DOHH2 (cell line): Measurements from ENCODE around the gene GFAP.

ENCODE experiments used
- H3F3A ChIP-seq: fragments of 200-600 bp; sonication (generic), shearing (Covaris generic); 2 replicates; pipeline ENCODE4 v1.6.0; 2016; ENCODE audit warnings: antibody characterized with exemption, mild to moderate bottlenecking; ENCODE audit not compliant: control insufficient read depth, insufficient read depth
- H3K27ac ChIP-seq: fragments of 200-600 bp; sonication (generic); 2 replicates; pipeline ENCODE4 v1.5.1; 2014; ENCODE audit warnings: low read depth, mild to moderate bottlenecking, low read length, moderate library complexity
- H3K27me3 ChIP-seq: fragments of 200-600 bp; sonication (generic); 2 replicates; pipeline ENCODE4 v1.6.1; 2014; ENCODE audit warnings: mild to moderate bottlenecking, low read length, mixed read lengths; ENCODE audit not compliant: control insufficient read depth
- H3K36me3 ChIP-seq: fragments of 200-600 bp; sonication (generic); 2 replicates; pipeline ENCODE4 v1.6.1; 2014; ENCODE audit warnings: mild to moderate bottlenecking, low read length, moderate library complexity, mixed read lengths; ENCODE audit not compliant: control insufficient read depth
- H3K4me1 ChIP-seq: fragments of 200-600 bp; sonication (generic); 2 replicates; pipeline ENCODE4 v1.6.1; 2014; ENCODE audit warnings: mild to moderate bottlenecking, low read length, mixed read lengths; ENCODE audit not compliant: control insufficient read depth
- H3K4me2 ChIP-seq: fragments of 200-600 bp; sonication (generic); 2 replicates; pipeline ENCODE4 v1.6.0; 2014; ENCODE audit warnings: mild to moderate bottlenecking, low read length, moderate library complexity
- H3K4me3 ChIP-seq: fragments of 200-600 bp; sonication (generic); 2 replicates; pipeline ENCODE4 v1.5.1; 2014; ENCODE audit warnings: mild to moderate bottlenecking, low read length, mixed read lengths
- H3K79me2 ChIP-seq: fragments of 200-600 bp; sonication (generic); 2 replicates; pipeline ENCODE4 v1.6.1; 2014; ENCODE audit warnings: mild to moderate bottlenecking, low read length, mixed read lengths; ENCODE audit not compliant: control insufficient read depth
- H3K9me2 ChIP-seq: fragments of 200-600 bp; sonication (generic); replicated peaks from 2 replicates; pipeline ENCODE4 v1.6.1; 2014; ENCODE audit warnings: mild to moderate bottlenecking, low read length, mixed read lengths; ENCODE audit not compliant: control insufficient read depth
- H3K9me3 ChIP-seq: fragments of 200-600 bp; sonication (generic); 2 replicates; pipeline ENCODE4 v1.6.1; 2014; ENCODE audit warnings: antibody characterized with exemption, low read length, mixed read lengths; ENCODE audit not compliant: control insufficient read depth, insufficient read depth
- H4K20me1 ChIP-seq: fragments of 200-600 bp; sonication (generic); 2 replicates; pipeline ENCODE4 v1.6.0; 2014; ENCODE audit warnings: low read depth, mild to moderate bottlenecking, antibody characterized with exemption, low read length, moderate library complexity; ENCODE audit not compliant: control insufficient read depth, insufficient read depth
- CTCF ChIP-seq: fragments of 200-600 bp; sonication (generic); IDR thresholded peaks from one replicate; pipeline ENCODE4 v1.5.1; 2014; ENCODE audit warnings: antibody characterized with exemption, mild to moderate bottlenecking, low read depth, low read length; ENCODE audit not compliant: poor library complexity, severe bottlenecking
- EZH2phosphoT487 ChIP-seq: fragments of 200-600 bp; sonication (generic); IDR thresholded peaks from 2 replicates; pipeline ENCODE4 v1.6.1; 2017; ENCODE audit warnings: borderline replicate concordance, mild to moderate bottlenecking, antibody characterized with exemption, low read length, moderate library complexity, mixed read lengths

Gene GFAP

GRCh38 chr17:44881145-44881544 is 34.2 kb downstream of the GFAP start:
- no peaks in the 10 kb centered on the region for H3K4me1 ChIP-seq
- H3K36me3 ChIP-seq: peaks cover 93% of the 10 kb centered on the region
- H3K4me3 ChIP-seq: no peak overlapping the region
- peaks cover 6% of the 10 kb centered on the region for H3F3A ChIP-seq
- H3K9me2 ChIP-seq: no peaks in the 10 kb centered on the region
- H3K27me3 ChIP-seq: no peaks in the 10 kb centered on the region
- H3K27ac ChIP-seq: no peak overlapping the region
- H4K20me1 ChIP-seq: no peaks in the 10 kb centered on the region
- H3K4me2 ChIP-seq: no peak overlapping the region
- TF ChIP-seq EZH2phosphoT487 (no peak), CTCF (no peak)
- H3K9me3 ChIP-seq: no peaks in the 10 kb centered on the region
- no peaks in the 10 kb centered on the region; the same call in 1 of the 2 replicates for H3K79me2 ChIP-seq

GRCh38 chr17:44880062-44880461 is 35.2 kb downstream of the GFAP start:
- Histone ChIP-seq H3K27ac (no peak overlapping the region), H3K4me2 (no peak overlapping the region), H3F3A (peaks cover 6% of the 10 kb centered on the region), H3K4me3 (no peak overlapping the region), H3K27me3 (no peaks in the 10 kb centered on the region), H3K9me3 (no peaks in the 10 kb centered on the region), H4K20me1 (no peaks in the 10 kb centered on the region), H3K9me2 (no peaks in the 10 kb centered on the region), H3K36me3 (peaks cover 90% of the 10 kb centered on the region), H3K79me2 (no peaks in the 10 kb centered on the region), H3K4me1 (no peaks in the 10 kb centered on the region)
- TF ChIP-seq CTCF: no peak
- no peak for TF ChIP-seq EZH2phosphoT487

- no peaks in the 10 kb centered on the region for H3K9me3 ChIP-seq
- no peaks in the 10 kb centered on the region for H3K9me2 ChIP-seq
- TF ChIP-seq EZH2phosphoT487: no peak
- no peak for TF ChIP-seq CTCF
- H3K4me3 ChIP-seq: no peak overlapping the region
- peaks cover 89% of the 10 kb centered on the region for H3K36me3 ChIP-seq
- H3K4me2 ChIP-seq: no peak overlapping the region
- no peaks in the 10 kb centered on the region for H3K27me3 ChIP-seq
- no peaks in the 10 kb centered on the region for H4K20me1 ChIP-seq
- no peaks in the 10 kb centered on the region for H3K4me1 ChIP-seq
- no peak overlapping the region for H3K27ac ChIP-seq
- peaks cover 6% of the 10 kb centered on the region for H3F3A ChIP-seq
- no peaks in the 10 kb centered on the region for H3K79me2 ChIP-seq
Measured at GRCh38 chr17:44879376-44879775, 35.9 kb downstream of the GFAP start.
